ENCODE measurements around the gene DECR2. TPM values are rescaled to one million over a fixed set of nuclear protein-coding genes. Genes with fewer than 3 reads are reported as not detected.

DECR2 gene
- total RNA-seq, 1 donor from 2014 or later: 7.1 TPM

DNA sequence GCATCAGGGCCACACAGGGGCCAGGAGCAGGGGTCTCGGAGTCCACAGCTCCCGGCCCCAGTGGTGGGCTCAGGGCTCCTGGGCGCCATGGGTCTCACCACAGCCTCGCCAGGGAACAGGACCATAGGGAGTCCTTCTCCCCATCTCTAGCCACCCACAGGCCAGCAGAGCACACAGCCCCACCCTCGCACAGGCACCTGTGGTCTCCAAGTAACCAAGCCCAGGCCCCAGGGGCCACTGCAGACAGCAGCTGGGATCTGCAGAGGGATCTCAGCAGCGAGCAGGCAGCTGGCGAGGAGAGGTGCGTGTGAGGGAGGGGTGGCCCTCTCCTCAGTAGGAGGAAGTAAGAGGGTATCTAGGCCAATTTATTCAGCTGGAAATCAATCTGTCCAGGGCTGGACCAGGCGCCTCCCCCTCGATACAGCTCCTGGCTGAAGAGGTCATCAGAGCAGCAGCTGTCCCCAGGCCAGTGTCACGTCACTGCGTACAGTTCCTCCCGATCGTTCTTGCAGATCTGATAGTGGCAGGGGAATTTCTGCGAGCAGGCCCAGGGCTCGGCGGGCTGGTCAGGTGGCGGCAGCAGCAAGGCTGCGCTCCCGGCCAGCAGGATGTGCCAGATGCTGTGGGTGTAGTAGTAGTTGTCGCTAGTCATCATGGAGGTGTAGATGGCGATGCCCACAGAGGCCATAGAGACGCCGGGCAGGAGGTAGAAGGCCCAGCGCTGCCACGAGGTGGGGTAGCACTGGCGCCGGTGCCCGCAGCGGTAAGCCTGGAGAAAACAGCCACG, 30.0 kb upstream of the DECR2 start:
- TF ChIP-seq, protein P1, sequence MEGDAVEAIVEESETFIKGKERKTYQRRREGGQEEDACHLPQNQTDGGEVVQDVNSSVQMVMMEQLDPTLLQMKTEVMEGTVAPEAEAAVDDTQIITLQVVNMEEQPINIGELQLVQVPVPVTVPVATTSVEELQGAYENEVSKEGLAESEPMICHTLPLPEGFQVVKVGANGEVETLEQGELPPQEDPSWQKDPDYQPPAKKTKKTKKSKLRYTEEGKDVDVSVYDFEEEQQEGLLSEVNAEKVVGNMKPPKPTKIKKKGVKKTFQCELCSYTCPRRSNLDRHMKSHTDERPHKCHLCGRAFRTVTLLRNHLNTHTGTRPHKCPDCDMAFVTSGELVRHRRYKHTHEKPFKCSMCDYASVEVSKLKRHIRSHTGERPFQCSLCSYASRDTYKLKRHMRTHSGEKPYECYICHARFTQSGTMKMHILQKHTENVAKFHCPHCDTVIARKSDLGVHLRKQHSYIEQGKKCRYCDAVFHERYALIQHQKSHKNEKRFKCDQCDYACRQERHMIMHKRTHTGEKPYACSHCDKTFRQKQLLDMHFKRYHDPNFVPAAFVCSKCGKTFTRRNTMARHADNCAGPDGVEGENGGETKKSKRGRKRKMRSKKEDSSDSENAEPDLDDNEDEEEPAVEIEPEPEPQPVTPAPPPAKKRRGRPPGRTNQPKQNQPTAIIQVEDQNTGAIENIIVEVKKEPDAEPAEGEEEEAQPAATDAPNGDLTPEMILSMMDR (IDR thresholded peaks at IDR 0.05): no peak
- no peak for TF ChIP-seq EZH2 (IDR thresholded peaks at IDR 0.05)
- TF ChIP-seq EZH2phosphoT487 (IDR thresholded peaks at IDR 0.05): no peak
- no peaks in the 10 kb centered on the region for H3K79me2 ChIP-seq (ENCODE audit: low read depth)

DNA sequence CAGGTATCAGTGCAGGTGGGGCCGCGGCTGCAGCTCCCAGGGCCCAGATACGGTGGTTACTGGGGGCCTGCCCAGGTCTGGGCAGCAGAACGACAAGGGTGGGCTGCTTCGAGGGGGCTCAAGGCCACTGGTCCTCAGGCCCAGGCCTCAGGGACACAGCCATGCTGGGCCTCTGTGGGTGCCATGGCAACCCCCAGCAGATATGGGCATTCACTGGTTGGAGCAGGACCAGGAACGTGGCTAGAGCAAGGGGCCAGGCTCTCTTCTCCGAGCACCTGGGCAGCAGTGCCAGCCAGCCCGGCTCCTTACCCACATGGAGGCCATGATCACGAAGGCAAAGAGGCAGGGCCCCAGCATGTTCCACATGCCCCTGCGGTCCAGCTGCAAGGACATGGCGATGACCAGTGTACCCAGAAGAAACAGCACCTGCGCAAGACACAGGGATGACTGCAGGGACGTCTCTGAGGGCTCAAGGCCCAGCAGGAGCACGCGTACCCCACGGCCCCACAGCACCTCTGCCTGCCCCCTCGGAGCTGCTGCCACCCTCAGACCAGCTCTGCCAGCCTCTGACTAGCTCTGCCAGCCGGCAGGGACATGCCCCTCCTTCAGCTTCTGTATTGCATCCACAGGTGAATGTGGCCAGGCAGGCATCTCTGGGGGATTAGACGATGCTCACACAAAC, 29.2 kb upstream of the DECR2 start:
- H3K79me2 ChIP-seq (ENCODE audit: low read depth): no peaks in the 10 kb centered on the region
- no peak overlapping the region for H3K4me3 ChIP-seq
- no peaks in the 10 kb centered on the region for H3K36me3 ChIP-seq
- Mint-ChIP-seq H3K4me3 (peak overlapping the region; percentile 35), H3K27me3 (ENCODE audit: insufficient read depth, low read depth) (peaks cover 3% of the 10 kb centered on the region), H3K27ac (no peak overlapping the region), H3K36me3 (peaks cover 2% of the 10 kb centered on the region), H3K9me3 (no peaks in the 10 kb centered on the region), H3K4me1 (peaks cover 9% of the 10 kb centered on the region)
- H2AFZ ChIP-seq (replicated peaks): no peak overlapping the region
- H3K27ac ChIP-seq: no peak overlapping the region
- H3K9ac ChIP-seq: no peak overlapping the region
- H3K4me2 ChIP-seq: no peak overlapping the region
- no peaks in the 10 kb centered on the region for H3K9me3 ChIP-seq (ENCODE audit: low read depth)
- no peaks in the 10 kb centered on the region for H3K27me3 ChIP-seq
- peaks cover 4% of the 10 kb centered on the region for H3K4me1 ChIP-seq
- peaks cover 5% of the 10 kb centered on the region for H3F3A ChIP-seq (ENCODE audit: low read depth)
- no peak for DNase-seq (ENCODE audit: low spot score)
- peaks cover 14% of the 10 kb centered on the region for H4K20me1 ChIP-seq (ENCODE audit: low read depth)
- TF ChIP-seq EZH2 (IDR thresholded peaks at IDR 0.05): no peak
- TF ChIP-seq, protein P1 (IDR thresholded peaks at IDR 0.05): no peak
- TF ChIP-seq EZH2phosphoT487 (IDR thresholded peaks at IDR 0.05): no peak

More for the DNA sequence above, 30.0 kb upstream of the DECR2 start:
- no peaks in the 10 kb centered on the region for H3K9me3 Mint-ChIP-seq
- H3K36me3 Mint-ChIP-seq: peaks cover 4% of the 10 kb centered on the region
- DNase-seq (ENCODE audit: low spot score): no peak
- Histone ChIP-seq H2AFZ (replicated peaks) (no peak overlapping the region), H3F3A (ENCODE audit: low read depth) (peaks cover 5% of the 10 kb centered on the region), H3K27ac (no peak overlapping the region), H3K4me2 (no peak overlapping the region), H3K27me3 (no peaks in the 10 kb centered on the region), H4K20me1 (ENCODE audit: low read depth) (peaks cover 14% of the 10 kb centered on the region), H3K36me3 (no peaks in the 10 kb centered on the region), H3K4me3 (no peak overlapping the region), H3K9ac (no peak overlapping the region), H3K4me1 (peaks cover 4% of the 10 kb centered on the region), H3K9me3 (ENCODE audit: low read depth) (no peaks in the 10 kb centered on the region)
- H3K4me1 Mint-ChIP-seq: peaks cover 9% of the 10 kb centered on the region
- peak overlapping the region; percentile 79 for H3K27ac Mint-ChIP-seq
- H3K27me3 Mint-ChIP-seq (ENCODE audit: insufficient read depth, low read depth): peaks cover 3% of the 10 kb centered on the region
- peak overlapping the region; percentile 72 for H3K4me3 Mint-ChIP-seq

DNA sequence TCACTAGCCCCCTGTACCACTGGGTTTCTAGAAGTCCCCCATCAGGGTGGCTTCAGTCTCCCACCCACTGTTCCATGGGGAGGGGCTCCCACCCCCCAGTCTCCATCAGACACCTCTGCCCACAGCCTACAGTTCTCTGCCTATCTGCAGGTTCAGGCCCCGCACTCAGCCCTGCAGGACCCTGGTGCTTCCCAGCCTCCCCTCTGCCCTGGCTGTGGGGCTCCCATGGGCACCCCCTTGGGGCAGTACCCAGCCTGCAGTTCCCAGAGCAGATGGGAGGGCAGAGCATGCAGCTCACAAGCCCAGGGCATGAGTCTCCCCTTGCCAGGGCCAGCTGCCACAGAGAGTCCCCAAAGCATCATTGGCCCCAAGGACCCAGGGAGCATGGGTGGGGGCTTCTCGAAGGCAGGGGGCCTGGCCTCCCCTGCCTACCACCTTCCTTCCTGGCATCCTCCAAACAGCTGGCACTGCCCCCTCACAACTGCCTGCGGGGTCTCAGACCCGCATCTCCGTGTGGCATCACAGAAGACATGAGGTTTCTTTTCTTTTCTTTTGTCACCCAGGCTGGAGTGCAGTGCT, 28.6 kb upstream of the DECR2 start:
- H3K36me3 Mint-ChIP-seq: peaks cover 2% of the 10 kb centered on the region
- H3K36me3 ChIP-seq: no peaks in the 10 kb centered on the region

More for the DNA sequence above, 28.6 kb upstream of the DECR2 start:
- peak overlapping the region; percentile 63 for H3K4me3 Mint-ChIP-seq
- Histone ChIP-seq H2AFZ (replicated peaks) (no peak overlapping the region), H3K4me1 (peaks cover 4% of the 10 kb centered on the region), H3K27ac (no peak overlapping the region), H3K27me3 (no peaks in the 10 kb centered on the region), H3F3A (ENCODE audit: low read depth) (peaks cover 5% of the 10 kb centered on the region), H4K20me1 (ENCODE audit: low read depth) (peaks cover 17% of the 10 kb centered on the region), H3K4me2 (no peak overlapping the region), H3K79me2 (ENCODE audit: low read depth) (no peaks in the 10 kb centered on the region), H3K9ac (no peak overlapping the region), H3K4me3 (no peak overlapping the region), H3K9me3 (ENCODE audit: low read depth) (no peaks in the 10 kb centered on the region)
- DNase-seq (ENCODE audit: low spot score): no peak
- no peaks in the 10 kb centered on the region for H3K9me3 Mint-ChIP-seq
- no peak overlapping the region for H3K27ac Mint-ChIP-seq
- H3K4me1 Mint-ChIP-seq: peaks cover 9% of the 10 kb centered on the region
- TF ChIP-seq EZH2 (IDR thresholded peaks at IDR 0.05) (no peak), EZH2phosphoT487 (IDR thresholded peaks at IDR 0.05) (no peak)
- TF ChIP-seq, protein P1 (IDR thresholded peaks at IDR 0.05): no peak
- H3K27me3 Mint-ChIP-seq (ENCODE audit: insufficient read depth, low read depth): peaks cover 5% of the 10 kb centered on the region
